Activated CD8-positive, alpha-beta memory T cell treated with anti-CD3 and anti-CD28 coated beads, Interleukin-2, amount 10 ng/mL, durations not matched to agents 7 days and 5 days (primary cell): Measurements from ENCODE around the gene ITPR1. TPM values are rescaled to one million over a fixed set of nuclear protein-coding genes. Genes with fewer than 3 reads are reported as not detected.

Experiments used
- ATAC-seq: fragments of 150-1000 bp; cut with Tn5 transposase; one replicate; pipeline ENCODE4 v1.10.0; 2021; ENCODE audit warnings: moderate library complexity
- CTCF ChIA-PET: fragments of 350-600 bp; sonication (Branson Sonifier 250); formaldehyde crosslinking; loops from one replicate; lab custom pipeline; 2021; ENCODE audit warnings: antibody characterized with exemption; lab: Charles Lee
- DNase-seq: peaks from one replicate; pipeline ENCODE4 v3.0.0-alpha.2; 2020
- H3K27ac Mint-ChIP-seq: one replicate; pipeline ENCODE4 v1.8.0; 2021; ENCODE audit warnings: mild to moderate bottlenecking, mixed read lengths
- H3K27me3 Mint-ChIP-seq: one replicate; pipeline ENCODE4 v1.8.0; 2021; ENCODE audit warnings: mixed read lengths
- H3K36me3 Mint-ChIP-seq: one replicate; pipeline ENCODE4 v1.8.0; 2021; ENCODE audit warnings: mild to moderate bottlenecking, mixed read lengths
- H3K4me1 Mint-ChIP-seq: one replicate; pipeline ENCODE4 v1.8.0; 2021; ENCODE audit warnings: mixed read lengths
- H3K4me3 Mint-ChIP-seq: one replicate; pipeline ENCODE4 v1.8.0; 2021; ENCODE audit warnings: mild to moderate bottlenecking, moderate library complexity, mixed read lengths
- H3K9me3 Mint-ChIP-seq: one replicate; pipeline ENCODE4 v1.8.0; 2022; ENCODE audit warnings: low read depth, mixed read lengths
- total RNA-seq, 2 experiments: library from RNA; stranded (reverse); gene quantifications; one replicate each; pipeline ENCODE4 v1.2.3, GENCODE V29; 2021

Gene ITPR1
- total RNA-seq, 2 experiments from 2014 or later, result 109 to 116 TPM

DNA sequence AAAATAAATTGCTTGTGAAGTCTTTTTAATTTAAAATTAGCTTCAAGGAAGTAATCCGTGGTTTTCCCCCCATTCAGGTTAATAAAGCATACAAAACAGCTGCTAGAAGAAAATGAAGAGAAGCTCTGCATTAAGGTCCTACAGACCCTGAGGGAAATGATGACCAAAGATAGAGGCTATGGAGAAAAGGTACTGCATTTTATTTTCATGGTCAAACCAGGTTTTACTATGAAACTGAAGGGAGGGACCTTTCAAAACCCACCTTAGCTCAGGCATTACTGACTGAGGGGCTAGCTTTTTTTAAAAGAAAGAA, 218.5 kb downstream of the ITPR1 start:
- no peak overlapping the region for H3K4me3 Mint-ChIP-seq
- DNase-seq (no peak), ATAC-seq (peak; percentile 25)
- no peaks in the 10 kb centered on the region for H3K27me3 Mint-ChIP-seq
- no peaks in the 10 kb centered on the region for H3K9me3 Mint-ChIP-seq
- no peak overlapping the region for H3K27ac Mint-ChIP-seq
- H3K4me1 Mint-ChIP-seq, result peaks cover 37% of the 10 kb centered on the region
- CTCF ChIA-PET, result interaction anchor here (0.6 to 10.6 kb wide), 81 partner anchors 8 to 537 kb away, joined by 3 to 190 read pairs (median 4); partner anchors contain the start of genes BHLHE40 and ITPR1
- peaks cover 59% of the 10 kb centered on the region for H3K36me3 Mint-ChIP-seq

DNA sequence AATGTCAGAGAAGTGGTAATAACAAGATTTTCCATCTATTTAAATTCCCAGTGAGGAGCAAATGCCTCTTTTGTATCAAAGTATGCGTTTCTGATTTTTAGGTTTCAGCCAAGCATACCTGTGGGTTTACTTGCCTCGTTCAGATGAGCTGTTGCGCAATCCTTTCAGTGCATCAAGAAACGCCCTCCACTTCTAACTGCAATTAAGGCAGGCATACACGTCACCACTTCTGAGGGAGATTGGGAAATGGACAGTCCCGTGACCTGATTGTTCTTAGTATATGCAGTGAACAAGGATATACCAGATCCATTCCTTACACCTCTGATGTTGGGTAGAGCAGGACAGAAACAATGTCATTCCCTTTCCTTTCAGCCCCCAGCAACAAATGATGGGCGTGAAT, 219.0 kb downstream of the ITPR1 start:
- Mint-ChIP-seq H3K9me3 (no peaks in the 10 kb centered on the region), H3K27ac (no peak overlapping the region), H3K27me3 (no peaks in the 10 kb centered on the region), H3K36me3 (peaks cover 55% of the 10 kb centered on the region), H3K4me3 (no peak overlapping the region), H3K4me1 (peaks cover 33% of the 10 kb centered on the region)
- CTCF ChIA-PET, result interaction anchor here (0.6 to 10.6 kb wide), 75 partner anchors 8 to 507 kb away, joined by 3 to 190 read pairs (median 4); partner anchors contain the start of genes BHLHE40 and ITPR1
- DNase-seq (no peak), ATAC-seq (no peak)

DNA sequence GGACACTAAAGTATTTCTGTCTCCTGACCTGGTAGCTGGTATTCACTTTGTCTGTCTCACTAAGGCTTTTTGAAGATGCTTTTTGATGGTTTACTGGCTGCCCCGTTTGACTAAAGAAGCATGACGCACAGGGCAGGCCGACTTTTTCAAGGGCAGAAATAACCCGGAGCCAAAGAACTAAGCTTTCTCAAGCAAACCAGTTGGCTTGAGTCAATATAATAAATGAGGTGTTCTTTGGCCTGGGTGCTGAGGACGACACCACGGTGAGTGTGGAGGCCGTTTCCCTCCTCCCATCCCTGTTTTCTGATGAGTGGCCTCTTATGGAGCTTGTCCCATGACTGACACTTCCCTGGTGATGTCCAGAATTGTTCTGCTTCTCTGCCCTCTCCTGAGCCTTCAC, 220.9 kb downstream of the ITPR1 start:
- Mint-ChIP-seq H3K4me1 (peaks cover 18% of the 10 kb centered on the region), H3K9me3 (no peaks in the 10 kb centered on the region), H3K27me3 (no peaks in the 10 kb centered on the region), H3K4me3 (no peak overlapping the region), H3K27ac (no peak overlapping the region), H3K36me3 (peaks cover 45% of the 10 kb centered on the region)
- CTCF ChIA-PET, result interaction anchor here (0.8 to 10.6 kb wide), 4 partner anchors 8 to 342 kb away, joined by 3 to 190 read pairs (median 40); partner anchors contain the start of gene BHLHE40
- no peak for ATAC-seq
- DNase-seq, result no peak

DNA sequence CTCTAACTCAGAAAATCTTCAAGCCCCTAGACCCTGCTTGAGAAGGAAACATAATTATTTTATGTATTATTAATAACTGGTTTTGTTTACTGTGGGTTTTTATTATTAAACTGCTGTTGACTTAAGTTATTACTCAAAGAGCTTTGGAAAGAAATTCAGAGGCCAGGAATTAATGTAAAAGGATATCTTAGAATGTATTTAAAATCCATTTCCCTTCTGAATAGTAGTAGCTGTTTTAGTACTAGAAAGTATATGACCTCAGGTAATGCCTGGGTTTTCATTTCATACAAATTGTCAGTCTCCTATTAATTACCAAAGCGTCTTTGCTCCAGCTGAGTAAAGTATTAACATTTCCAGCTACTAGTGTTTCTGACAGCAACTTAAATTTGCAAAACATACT, 223.1 kb downstream of the ITPR1 start:
- Mint-ChIP-seq H3K9me3 (no peaks in the 10 kb centered on the region), H3K27me3 (no peaks in the 10 kb centered on the region), H3K27ac (no peak overlapping the region), H3K4me1 (peaks cover 22% of the 10 kb centered on the region), H3K4me3 (no peak overlapping the region), H3K36me3 (peaks cover 39% of the 10 kb centered on the region)
- DNase-seq (no peak), ATAC-seq (no peak)
- CTCF ChIA-PET, result interaction anchor here (1.3 to 10.6 kb wide), 3 partner anchors 13 to 340 kb away, joined by 4 to 190 read pairs (median 4); no protein-coding TSS in a partner anchor

DNA sequence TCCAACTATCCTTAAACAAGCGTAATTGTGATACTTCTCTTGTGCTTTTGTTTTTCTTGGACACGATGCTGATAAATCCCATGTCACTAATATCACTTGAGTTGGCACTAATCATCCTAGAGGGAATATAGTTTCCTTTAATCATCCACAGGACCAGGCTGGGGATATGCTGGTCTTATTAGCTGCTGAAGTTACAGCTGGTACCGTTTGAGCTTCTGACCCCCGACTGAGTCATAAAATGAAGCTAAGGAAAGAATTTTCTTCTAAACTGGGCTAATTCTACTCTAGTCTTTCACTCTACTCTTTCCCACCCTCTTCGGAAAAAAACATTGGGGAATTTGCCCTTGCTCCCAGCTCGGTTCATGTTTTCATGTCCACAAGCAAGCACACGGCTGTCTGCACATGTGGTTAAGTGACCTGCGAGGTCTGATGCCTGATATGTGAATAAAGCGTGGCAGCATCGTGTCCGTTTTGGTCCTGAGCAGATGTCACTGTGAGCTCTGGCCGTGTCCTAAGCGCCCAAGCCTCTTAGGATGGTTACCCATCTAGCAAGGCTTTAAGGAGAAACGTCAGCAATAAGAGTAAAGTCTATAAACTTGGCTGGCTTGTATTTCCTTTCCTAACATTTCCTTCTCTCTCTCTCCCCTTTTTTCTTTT, 223.7 kb downstream of the ITPR1 start:
- H3K9me3 Mint-ChIP-seq, result no peaks in the 10 kb centered on the region
- CTCF ChIA-PET, result interaction anchor here (1.2 to 10.6 kb wide), 4 partner anchors 8 to 339 kb away, joined by 3 to 190 read pairs (median 4); no protein-coding TSS in a partner anchor
- peaks cover 24% of the 10 kb centered on the region for H3K4me1 Mint-ChIP-seq
- no peaks in the 10 kb centered on the region for H3K27me3 Mint-ChIP-seq
- H3K4me3 Mint-ChIP-seq, result no peak overlapping the region
- DNase-seq (no peak), ATAC-seq (no peak)
- peaks cover 36% of the 10 kb centered on the region for H3K36me3 Mint-ChIP-seq
- H3K27ac Mint-ChIP-seq, result no peak overlapping the region

DNA sequence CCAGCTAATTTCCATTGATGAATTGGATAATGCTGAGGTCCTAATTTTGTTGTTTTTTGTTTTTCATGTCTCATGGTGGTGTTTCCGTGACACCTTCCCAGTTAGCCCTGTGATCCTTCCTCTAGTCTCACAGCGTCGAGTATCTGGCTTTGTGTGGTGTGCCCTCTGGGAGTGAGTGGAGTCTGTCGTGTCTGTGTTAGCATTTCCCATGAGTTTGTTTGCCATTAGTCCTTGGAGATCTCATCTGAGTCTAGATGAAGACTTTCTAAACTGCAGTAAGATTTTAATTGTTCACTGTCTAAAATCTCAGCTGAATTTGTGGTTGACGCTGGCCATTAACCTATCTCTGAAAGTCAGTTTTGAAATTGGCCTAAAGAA, 224.2 kb downstream of the ITPR1 start:
- no peak overlapping the region for H3K4me3 Mint-ChIP-seq
- peaks cover 24% of the 10 kb centered on the region for H3K4me1 Mint-ChIP-seq
- H3K27ac Mint-ChIP-seq, result no peak overlapping the region
- no peaks in the 10 kb centered on the region for H3K9me3 Mint-ChIP-seq
- no peaks in the 10 kb centered on the region for H3K27me3 Mint-ChIP-seq
- DNase-seq (no peak), ATAC-seq (no peak)
- H3K36me3 Mint-ChIP-seq, result peaks cover 33% of the 10 kb centered on the region
- CTCF ChIA-PET, result interaction anchor here (1.1 to 10.6 kb wide), 4 partner anchors 8 to 339 kb away, joined by 3 to 190 read pairs (median 4); no protein-coding TSS in a partner anchor

DNA sequence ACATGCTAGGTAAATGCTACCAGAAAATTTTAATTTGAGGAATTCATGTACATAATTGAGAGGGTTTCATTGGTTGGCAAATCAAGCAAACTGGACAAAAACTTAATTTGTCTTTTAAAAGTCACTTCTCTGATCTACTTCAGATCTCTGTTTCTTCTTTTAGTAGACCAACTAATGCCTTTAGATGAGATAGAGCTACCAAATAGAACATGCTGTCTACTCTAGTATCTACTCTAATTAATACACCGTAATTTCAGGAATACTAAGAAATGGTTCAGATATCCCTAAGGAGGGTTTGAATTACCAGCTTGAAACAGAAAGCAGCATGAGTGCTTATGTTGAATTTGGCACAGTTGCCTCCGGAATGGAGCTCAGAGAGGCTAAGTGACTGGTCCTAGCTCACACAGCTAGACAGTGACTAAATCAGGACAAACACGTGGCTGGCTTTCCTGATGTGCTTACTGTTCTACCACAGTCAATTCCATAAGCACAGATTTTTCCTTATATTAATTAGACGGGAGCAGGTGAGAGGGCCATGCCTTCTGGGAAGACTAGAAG, 225.1 kb downstream of the ITPR1 start:
- no peak for DNase-seq
- CTCF ChIA-PET, result interaction anchor here (1.1 to 10.6 kb wide), 3 partner anchors 9 to 338 kb away, joined by 3 to 190 read pairs (median 3); no protein-coding TSS in a partner anchor
- peaks cover 30% of the 10 kb centered on the region for H3K36me3 Mint-ChIP-seq
- H3K4me3 Mint-ChIP-seq, result no peak overlapping the region
- no peaks in the 10 kb centered on the region for H3K9me3 Mint-ChIP-seq
- no peak for ATAC-seq
- H3K27ac Mint-ChIP-seq, result no peak overlapping the region
- H3K27me3 Mint-ChIP-seq, result no peaks in the 10 kb centered on the region
- peaks cover 32% of the 10 kb centered on the region for H3K4me1 Mint-ChIP-seq

DNA sequence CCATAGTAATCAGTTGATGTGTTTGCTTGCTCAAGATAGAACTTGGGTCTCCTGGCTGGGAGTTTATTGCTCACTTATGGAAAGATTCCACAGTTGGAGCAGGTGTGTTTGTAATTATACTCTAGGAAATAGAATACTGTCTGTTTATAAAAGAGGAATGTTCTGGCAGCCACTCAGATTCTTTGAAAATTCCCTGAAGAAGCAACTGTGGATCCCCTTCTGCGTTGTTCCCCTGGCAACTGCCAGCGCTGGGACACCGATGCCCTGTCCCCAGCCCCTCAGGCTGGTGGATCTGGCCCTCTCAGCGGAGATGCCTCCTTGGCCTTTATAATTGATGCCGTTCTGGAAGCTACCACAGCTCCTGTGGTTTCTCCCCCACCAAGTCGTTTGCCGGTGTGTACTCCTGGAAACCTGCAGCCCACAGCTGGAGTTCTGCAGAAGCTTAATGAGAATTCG, 225.9 kb downstream of the ITPR1 start:
- peaks cover 39% of the 10 kb centered on the region for H3K4me1 Mint-ChIP-seq
- H3K36me3 Mint-ChIP-seq, result peaks cover 25% of the 10 kb centered on the region
- DNase-seq, result no peak
- no peak overlapping the region for H3K27ac Mint-ChIP-seq
- H3K9me3 Mint-ChIP-seq, result no peaks in the 10 kb centered on the region
- CTCF ChIA-PET, result interaction anchor here (1.5 to 10.6 kb wide), 4 partner anchors 8 to 337 kb away, joined by 4 to 190 read pairs (median 18); no protein-coding TSS in a partner anchor
- H3K4me3 Mint-ChIP-seq, result no peak overlapping the region
- no peak for ATAC-seq
- H3K27me3 Mint-ChIP-seq, result no peaks in the 10 kb centered on the region

DNA sequence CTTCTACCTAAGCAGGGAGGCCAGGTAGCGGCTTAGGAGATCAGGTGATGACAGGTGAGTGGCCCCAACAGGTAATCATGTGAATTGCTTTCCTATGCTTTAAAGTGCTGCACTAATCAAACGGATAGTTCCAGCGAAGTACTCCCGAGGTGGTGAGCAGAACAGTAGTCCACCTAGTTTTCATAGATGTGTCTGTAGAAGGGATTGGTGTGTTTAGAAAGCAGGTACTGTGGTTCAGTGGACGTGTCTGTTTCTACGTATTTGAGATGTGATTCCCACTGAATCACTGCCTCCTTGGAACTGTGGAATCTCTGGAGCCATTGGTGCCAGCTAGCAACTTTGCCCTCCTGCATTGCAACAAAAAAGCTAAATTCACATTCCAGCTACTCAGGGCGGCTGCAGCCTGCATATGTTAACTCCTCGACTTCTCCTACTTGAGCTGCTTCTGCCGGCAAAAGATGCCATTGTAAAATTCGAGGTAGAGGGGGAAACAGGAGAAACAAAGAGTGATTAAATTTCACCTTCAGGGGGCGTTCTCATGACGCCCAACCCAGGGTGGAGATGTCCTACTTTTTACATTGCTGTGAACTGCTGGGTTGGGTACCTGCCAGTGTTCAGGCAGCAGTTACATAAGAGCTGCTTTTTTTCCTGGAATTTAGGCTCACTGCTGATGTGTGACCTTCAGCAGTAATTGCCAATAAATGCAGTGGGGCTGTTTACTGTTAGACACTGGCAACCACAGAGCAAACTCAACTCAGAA, 227.3 kb downstream of the ITPR1 start:
- Mint-ChIP-seq H3K36me3 (peaks cover 24% of the 10 kb centered on the region), H3K4me1 (peaks cover 53% of the 10 kb centered on the region), H3K4me3 (no peak overlapping the region), H3K27me3 (no peaks in the 10 kb centered on the region), H3K9me3 (no peaks in the 10 kb centered on the region), H3K27ac (peak overlapping the region; percentile 12)
- DNase-seq (no peak), ATAC-seq (peak; percentile 54)
- CTCF ChIA-PET, result interaction anchor here (0.6 to 3.0 kb wide), 35 partner anchors 9 to 355 kb away, joined by 3 to 21 read pairs (median 3); no protein-coding TSS in a partner anchor

DNA sequence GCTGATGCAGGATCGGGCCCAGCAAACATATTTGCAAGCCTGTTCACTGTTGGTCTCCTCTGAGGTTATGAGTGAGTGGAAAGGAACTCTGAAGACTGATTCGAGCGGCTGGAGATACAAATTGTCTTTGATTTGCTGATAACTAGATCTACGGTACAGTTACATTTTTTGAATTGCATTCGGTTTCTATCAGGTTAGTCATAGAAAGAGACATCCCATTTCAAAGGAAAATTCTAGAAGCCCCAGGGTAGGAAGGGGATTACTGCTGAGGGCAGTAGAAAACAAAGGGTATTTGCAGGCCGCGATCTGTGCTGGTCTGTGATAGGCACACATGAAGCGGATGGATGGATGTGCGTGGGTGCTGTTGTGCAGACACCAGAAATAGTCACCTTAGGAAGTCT, 228.4 kb downstream of the ITPR1 start:
- ATAC-seq, result no peak
- H3K9me3 Mint-ChIP-seq, result no peaks in the 10 kb centered on the region
- H3K27ac Mint-ChIP-seq, result peak overlapping the region; percentile 20
- H3K27me3 Mint-ChIP-seq, result no peaks in the 10 kb centered on the region
- peaks cover 29% of the 10 kb centered on the region for H3K36me3 Mint-ChIP-seq
- DNase-seq, result no peak
- H3K4me3 Mint-ChIP-seq, result no peak overlapping the region
- peaks cover 55% of the 10 kb centered on the region for H3K4me1 Mint-ChIP-seq
- CTCF ChIA-PET, result interaction anchor here (0.5 to 3.0 kb wide), 29 partner anchors 8 to 369 kb away, joined by 3 to 21 read pairs (median 3); no protein-coding TSS in a partner anchor

DNA sequence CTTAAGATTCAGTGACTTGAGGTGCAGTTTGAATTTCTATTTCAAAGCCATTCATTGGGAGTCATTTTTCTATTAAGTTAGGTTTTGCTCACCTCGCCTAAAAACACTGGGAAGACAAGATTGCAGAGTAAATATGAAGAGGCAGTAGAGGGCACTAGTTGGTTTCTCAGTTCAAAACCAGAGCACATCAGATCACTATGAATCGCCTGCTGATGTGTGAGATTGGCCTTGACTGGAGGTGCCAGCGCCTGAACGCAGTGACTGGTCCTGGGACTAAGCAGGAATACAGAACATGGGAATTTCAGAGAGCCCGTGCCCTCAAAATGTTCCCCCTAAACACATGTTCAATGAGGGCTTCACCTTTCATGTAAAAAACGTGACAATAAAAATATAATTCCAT, 229.0 kb downstream of the ITPR1 start:
- no peaks in the 10 kb centered on the region for H3K9me3 Mint-ChIP-seq
- H3K36me3 Mint-ChIP-seq, result peaks cover 35% of the 10 kb centered on the region
- no peak overlapping the region for H3K4me3 Mint-ChIP-seq
- ATAC-seq, result peak; percentile 84
- CTCF ChIA-PET, result interaction anchor here (0.7 to 2.1 kb wide), 10 partner anchors 8 to 336 kb away, joined by 3 to 8 read pairs (median 4); no protein-coding TSS in a partner anchor
- peak overlapping the region; percentile 71 for H3K27ac Mint-ChIP-seq
- peaks cover 55% of the 10 kb centered on the region for H3K4me1 Mint-ChIP-seq
- DNase-seq, result peak; percentile 55
- no peaks in the 10 kb centered on the region for H3K27me3 Mint-ChIP-seq

DNA sequence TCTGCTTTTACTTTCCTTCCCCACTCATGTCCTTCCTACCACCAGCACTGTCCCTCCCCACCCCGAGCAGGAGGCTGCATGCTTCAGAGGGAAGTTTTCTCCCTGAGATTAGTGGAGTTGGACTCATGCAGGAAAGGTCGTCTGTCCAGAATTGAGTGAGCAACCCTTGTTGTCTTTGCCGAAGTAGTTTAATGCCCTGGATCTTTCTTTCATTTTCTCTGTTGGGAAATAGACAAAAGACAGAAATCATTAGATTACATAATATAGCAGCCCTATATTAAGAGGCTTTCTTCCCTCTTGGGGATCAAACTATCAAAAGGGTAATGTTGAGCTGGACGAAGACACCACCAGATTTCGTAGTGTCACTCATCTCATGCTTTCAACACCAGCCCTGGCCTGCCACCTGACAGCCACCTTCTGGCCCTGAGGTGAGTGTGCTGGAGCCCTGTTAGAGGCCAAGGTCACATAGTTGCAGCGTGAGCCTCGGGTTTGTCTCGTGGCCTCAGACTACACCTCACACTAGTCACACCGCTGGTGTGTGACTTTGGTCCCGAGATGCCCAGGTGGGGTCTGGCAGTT, 231.0 kb downstream of the ITPR1 start:
- no peak overlapping the region for H3K27ac Mint-ChIP-seq
- no peaks in the 10 kb centered on the region for H3K9me3 Mint-ChIP-seq
- no peak for ATAC-seq
- H3K4me1 Mint-ChIP-seq, result peaks cover 54% of the 10 kb centered on the region
- H3K27me3 Mint-ChIP-seq, result no peaks in the 10 kb centered on the region
- H3K36me3 Mint-ChIP-seq, result peaks cover 41% of the 10 kb centered on the region
- H3K4me3 Mint-ChIP-seq, result no peak overlapping the region
- CTCF ChIA-PET, result interaction anchor here (2.1 kb wide), 1 partner anchor 13 kb away, joined by 8 read pairs; no protein-coding TSS in a partner anchor
- no peak for DNase-seq
